GM18526 (cell line): ENCODE measurements around the gene C2CD2L.

ENCODE experiments used
- POLR2A ChIP-seq: IDR thresholded peaks from 3 replicates; pipeline ENCODE4 v1.6.1; 2011; ENCODE audit not compliant: insufficient read length; ENCODE audit errors: extremely low read depth

C2CD2L gene

DNA sequence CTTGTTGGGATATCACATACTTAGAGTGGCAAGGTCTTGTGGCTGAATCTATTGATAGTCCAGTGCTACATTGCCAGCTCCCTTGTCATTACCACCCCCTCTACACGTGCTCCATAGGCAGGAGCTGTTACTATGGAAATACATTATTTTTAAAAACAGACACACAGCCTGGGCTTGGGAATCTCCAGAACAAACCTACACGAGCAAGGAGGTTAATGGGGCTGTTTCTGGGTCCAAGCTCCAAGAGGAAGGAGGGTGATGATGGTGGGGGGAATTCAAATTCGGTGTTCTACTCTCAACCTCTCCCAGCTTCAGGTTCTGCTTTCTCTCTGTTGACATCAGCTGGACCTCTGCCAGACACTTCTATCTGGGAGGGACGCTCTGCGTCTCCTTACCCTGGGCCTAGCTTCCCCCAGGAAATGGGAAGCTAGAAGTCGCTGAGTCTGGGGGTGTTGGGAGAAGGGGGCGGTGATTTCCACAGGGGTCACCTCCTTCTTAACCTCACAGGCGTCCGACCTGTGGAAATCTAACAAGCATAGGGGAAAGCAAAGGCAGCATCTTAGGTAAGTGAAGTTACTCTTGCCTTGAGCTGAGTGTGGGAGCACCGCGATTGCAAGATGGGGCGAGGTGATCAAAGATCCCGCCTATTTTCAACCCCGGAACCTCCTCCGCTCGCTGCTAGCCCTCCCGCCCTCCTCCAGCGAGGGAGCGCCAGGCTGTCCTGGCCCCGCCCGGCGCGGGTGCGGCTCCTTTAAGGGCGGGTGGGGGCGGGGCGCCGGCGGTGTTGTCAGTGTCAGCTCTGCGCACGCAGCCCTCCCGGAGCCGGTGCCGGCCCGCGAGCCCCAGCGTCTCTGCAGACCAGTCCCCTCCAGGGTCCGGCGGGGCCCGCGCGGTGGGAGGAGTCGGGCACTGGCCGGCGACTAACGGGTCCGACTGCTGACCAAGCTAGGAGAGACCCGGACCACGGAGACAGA is at the start of gene C2CD2L:
Gene C2CD2L (plus strand): TSS at position 781 of the 974 bp plus-strand sequence. CDS start 398 bp downstream, outside the sequence.
- peak; percentile 74 for TF ChIP-seq POLR2A

- no peak for TF ChIP-seq POLR2A
Measured at GRCh38 chr11:119061256-119061655, 45.9 kb upstream of the C2CD2L start.

DNA sequence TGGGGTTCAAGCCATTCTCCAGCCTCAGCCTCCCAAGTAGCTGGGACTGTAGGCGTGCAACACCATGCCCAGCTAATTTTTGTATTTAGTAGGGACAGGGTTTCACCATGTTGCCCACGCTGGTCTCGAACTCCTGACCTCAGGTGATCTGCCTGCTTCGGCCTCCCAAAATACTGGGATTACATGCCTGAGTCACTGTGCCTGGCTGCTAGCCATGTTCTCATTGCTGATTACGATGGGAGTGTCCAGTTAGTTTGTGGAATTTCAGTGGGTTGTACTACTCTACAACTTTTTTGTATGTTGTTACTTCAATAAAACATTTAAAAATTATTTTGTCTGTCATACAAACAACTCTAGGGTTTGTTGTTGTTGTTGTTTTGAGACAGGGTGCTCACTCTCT is 44.4 kb upstream of the C2CD2L start:
- TF ChIP-seq POLR2A, result no peak

- no peak for TF ChIP-seq POLR2A
Measured at GRCh38 chr11:119065369-119065768, 41.8 kb upstream of the C2CD2L start.

DNA sequence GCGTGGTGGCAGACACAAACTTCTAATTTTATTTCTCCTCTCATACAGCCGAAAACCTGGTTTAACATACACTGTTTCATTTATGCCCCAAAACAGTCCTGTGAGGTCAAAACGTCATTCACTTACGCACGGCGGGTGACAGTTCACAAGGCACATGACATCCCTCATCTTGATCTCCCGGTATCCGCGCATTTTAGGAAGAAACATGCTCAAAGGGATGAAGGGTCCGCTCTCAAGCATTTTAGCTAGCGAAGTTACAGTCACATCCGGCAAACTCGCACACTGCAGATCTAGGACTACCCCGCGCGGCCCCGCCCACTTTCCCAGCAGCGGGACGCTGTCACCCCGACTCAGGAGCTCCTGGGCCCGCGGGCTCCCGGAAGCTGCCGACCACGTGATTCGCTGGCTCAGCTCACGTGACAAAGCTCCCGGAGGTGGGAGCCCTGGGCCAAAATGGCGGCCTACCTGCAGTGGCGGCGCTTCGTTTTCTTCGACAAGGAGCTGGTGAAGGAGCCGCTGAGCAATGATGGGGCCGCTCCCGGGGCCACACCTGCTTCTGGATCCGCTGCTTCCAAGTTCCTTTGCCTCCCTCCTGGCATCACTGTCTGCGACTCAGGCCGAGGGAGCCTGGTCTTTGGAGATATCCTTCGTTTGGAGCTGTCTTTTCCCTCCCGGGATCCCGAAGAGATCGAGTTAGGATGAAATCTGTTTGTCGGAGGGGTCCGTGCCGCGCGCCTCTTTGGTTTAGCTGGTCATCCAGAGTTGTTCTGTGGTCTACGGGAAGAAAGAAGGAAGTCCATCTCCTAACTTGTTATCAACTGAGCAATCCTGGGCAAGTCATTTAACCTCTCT is 39.5 kb upstream of the C2CD2L start, which contains the start of gene VPS11:
Gene VPS11 (plus strand): TSS at position 448 of the 852 bp plus-strand sequence. CDS start 6 bp downstream, at position 454.
- peak; percentile 86 for TF ChIP-seq POLR2A

DNA sequence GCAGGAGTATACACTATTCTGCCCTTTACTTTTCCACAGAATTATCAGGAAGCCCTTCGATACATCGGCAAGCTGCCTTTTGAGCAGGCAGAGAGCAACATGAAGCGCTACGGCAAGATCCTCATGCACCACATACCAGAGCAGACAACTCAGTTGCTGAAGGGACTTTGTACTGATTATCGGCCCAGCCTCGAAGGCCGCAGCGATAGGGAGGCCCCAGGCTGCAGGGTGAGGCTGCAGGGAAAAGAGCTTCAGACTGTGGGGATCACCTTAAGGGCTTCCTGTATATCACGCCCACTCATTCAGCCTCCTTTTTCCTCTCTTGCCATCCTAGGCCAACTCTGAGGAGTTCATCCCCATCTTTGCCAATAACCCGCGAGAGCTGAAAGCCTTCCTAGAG is 29.3 kb upstream of the C2CD2L start:
- TF ChIP-seq POLR2A, result no peak

GRCh38 chr11:119078675-119079420 is 28.3 kb upstream of the C2CD2L start:
- no peak for TF ChIP-seq POLR2A

DNA sequence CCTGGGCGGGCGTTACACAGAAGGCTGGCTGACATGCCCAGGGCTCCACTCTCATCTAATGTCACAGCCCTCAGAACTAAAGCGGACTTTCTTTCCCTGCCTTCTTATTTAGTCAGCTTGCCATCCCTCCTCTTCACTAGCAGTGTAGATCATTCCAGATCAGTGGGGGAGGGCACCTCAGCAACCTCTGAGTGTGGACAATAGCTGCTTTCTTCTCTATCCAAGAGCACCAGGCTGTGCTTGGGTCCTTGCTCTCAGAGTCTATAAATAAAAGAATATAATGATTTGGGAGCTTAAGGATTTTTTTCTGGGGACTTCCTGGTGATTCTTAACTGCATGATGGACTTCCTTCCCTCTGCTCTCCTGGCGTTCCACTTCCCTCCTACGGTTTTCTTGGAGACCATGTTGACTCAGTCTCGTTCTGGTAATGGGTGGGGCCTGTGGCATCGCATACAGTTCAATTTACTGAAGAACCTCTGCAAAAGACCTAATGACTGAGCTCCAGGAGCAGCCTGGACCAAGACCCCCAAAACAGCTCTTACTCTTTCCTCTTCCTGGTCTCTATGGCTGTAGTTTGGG is 25.4 kb upstream of the C2CD2L start:
- no peak for TF ChIP-seq POLR2A

DNA sequence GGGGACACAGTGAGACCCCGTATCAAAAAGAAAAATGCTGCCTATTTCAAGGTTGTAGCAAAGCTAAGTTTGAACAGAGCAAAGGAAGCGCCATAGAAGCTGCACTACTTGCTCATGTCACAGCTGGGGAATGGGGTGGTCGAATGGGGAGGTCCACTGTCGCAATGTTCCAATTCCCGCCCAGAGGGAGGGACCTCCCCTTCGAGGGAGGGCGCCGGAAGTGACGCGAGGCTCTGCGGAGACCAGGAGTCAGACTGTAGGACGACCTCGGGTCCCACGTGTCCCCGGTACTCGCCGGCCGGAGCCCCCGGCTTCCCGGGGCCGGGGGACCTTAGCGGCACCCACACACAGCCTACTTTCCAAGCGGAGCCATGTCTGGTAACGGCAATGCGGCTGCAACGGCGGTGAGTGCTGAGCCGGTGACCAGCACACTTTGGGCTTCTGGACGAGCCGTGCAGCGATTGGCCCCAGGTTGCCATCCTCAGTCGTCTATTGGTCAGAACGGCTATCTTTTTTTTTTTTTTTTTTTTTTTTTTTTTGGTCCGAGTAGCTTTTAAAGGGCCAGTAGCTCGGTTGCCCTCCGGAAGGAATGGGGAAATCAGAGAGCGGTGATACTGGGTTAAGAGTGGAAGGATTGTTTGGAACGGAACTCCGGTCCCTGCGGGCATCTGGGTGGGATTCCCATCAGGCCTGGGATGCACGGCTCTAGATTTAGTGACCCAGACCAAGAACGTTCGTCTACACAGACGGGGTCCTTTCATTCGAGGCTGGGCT is 22.3 kb upstream of the C2CD2L start, which contains the start of gene HMBS:
Gene HMBS (plus strand): TSS at position 219 of the 774 bp plus-strand sequence. CDS start 153 bp downstream, at position 372.
- peak; percentile 88 for TF ChIP-seq POLR2A

- TF ChIP-seq POLR2A, result no peak
Measured at GRCh38 chr11:119085437-119085847, 21.7 kb upstream of the C2CD2L start.

DNA sequence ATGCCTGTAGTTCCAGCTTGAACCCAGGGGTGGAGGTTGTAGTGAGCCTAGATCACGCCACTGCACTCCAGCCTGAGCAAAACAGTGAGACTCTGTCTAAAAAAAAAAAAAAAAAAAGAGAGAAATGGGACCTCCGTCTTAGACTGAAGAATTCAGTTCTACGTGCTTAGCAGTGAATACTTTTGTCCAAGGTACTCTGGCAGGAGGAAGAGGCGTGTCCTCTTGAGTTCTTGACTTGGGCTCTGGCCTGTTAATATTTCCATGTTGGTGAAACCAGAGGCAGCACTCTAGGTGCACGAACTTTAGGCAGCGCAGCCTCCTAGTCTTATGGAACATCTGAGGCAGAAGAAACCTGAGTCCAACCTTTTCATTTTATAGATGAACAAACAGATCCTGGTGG is 20.0 kb upstream of the C2CD2L start:
- TF ChIP-seq POLR2A, result no peak

DNA sequence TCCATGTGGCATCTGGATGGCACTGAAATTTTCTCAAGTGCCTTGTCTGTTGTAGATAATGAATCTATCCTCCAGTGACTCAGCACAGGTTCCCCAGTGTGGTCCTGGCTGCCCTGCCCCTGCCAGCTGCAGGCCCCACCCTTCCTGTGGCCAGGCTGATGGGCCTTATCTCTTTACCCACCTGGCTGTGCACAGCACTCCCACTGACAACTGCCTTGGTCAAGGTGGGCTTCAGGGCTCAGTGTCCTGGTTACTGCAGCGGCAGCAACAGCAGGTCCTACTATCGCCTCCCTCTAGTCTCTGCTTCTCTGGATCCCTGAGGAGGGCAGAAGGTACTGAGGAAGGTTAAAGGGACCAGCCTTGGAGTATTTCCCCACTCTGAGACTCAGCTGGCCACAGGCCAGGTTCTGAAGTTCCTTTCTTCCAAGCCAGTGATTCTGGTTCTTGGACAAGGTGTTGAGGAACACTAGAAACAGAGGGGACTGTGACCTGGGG is 19.4 kb upstream of the C2CD2L start:
- TF ChIP-seq POLR2A, result no peak

- TF ChIP-seq POLR2A, result no peak
Measured at GRCh38 chr11:119088406-119088805, 18.7 kb upstream of the C2CD2L start.
